ENCODE measurements around the gene FAAP20. TPM values are rescaled to one million over a fixed set of nuclear protein-coding genes. Genes with fewer than 3 reads are reported as not detected.

Gene FAAP20
- total and polyA plus RNA-seq, 9 of the 15 experiments (the other 6 are each of a cell fraction or from before 2014, with no cell fraction given) = 0.58 to 143 (median 9.9) TPM

- Histone ChIP-seq H3K27ac (ENCODE audit: extremely low read depth, low read depth, low read length) (peak overlapping the region; percentile 66; the same call in 2 of the 3 replicates), H3K9me3 (replicated peaks; ENCODE audit: control insufficient read depth, insufficient read depth, low read depth, low read length) (no peaks in the 10 kb centered on the region), H3K4me1 (replicated peaks in 1 of 2; ENCODE audit: control insufficient read depth in 2 of 2, insufficient read depth in 2 of 2, low read length in 2 of 2) (peaks cover 36 to 87% of the 10 kb centered on the region in 2 experiments), H3K27me3 (ENCODE audit: control insufficient read depth in 2 of 2, insufficient read depth in 2 of 2, low read length in 2 of 2) (no peaks in the 10 kb centered on the region), H3K4me3 (peak overlapping the region; percentile 53), H3K9ac (ENCODE audit: insufficient read depth in 1 of 2, low read depth in 2 of 2, low read length in 2 of 2) (peak overlapping the region; percentile 65 to 92), H3K79me2 (ENCODE audit: control insufficient read depth, insufficient read depth, low read length) (peaks cover 83% of the 10 kb centered on the region), H4K20me1 (replicated peaks; ENCODE audit: control insufficient read depth, insufficient read depth, low read length) (peaks cover 74% of the 10 kb centered on the region), H3K36me3 (ENCODE audit: control insufficient read depth, insufficient read depth, low read length) (peaks cover 13% of the 10 kb centered on the region; the same call in 2 of the 3 replicates), H2AFZ (ENCODE audit: low read depth, low read length) (no peak overlapping the region), H3K4me2 (ENCODE audit: insufficient read depth, low read length) (peak overlapping the region; percentile 96), H3K9me1 (ENCODE audit: control insufficient read depth, insufficient read depth, low read length) (peaks cover 36% of the 10 kb centered on the region)
- ChIA-PET POLR2A (interaction anchor here (0.5 to 4.0 kb wide), 16 partner anchors 10 to 162 kb away, joined by 3 to 33 read pairs (median 4); partner anchors contain the start of genes MORN1 and RER1), CTCF (ENCODE audit: low intra/inter-chr PET ratio) (no interaction called here)
- intact Hi-C loops (cut with micrococcal nuclease) = loop anchor here (2.0 kb wide), 1 partner anchor 33 kb away; no protein-coding TSS in a partner anchor
- peak; percentile 48 for ATAC-seq
- DNase-seq (ENCODE audit: extremely low read depth in 1 of 4, low spot score in 3 of 4) = peak; percentile 78 to 82 (median 81)
- in situ Hi-C loops (cut with MboI) = loop anchor here (5.0 kb wide), 1 partner anchor 34 kb away; no protein-coding TSS in a partner anchor
- 9% methylated on average over 26 of the region's 26 CpGs for WGBS (ENCODE audit: insufficient coverage, low coverage, missing lambda C conversion rate)
- peak; percentile 87 for FAIRE-seq
- BruUV-seq (replicated peaks) = no TSS peak
- TF ChIP-seq PKNOX1 (IDR thresholded peaks at IDR 0.05) (peak; percentile 64), NFYB (IDR thresholded peaks at IDR 0.05; ENCODE audit: extremely low read depth, insufficient read length) (no peak), RB1 (IDR thresholded peaks at IDR 0.05; ENCODE audit: low read depth) (0 out of 2 replicates have a peak, but pooled peaks have one; percentile 19), ZFP36 (IDR thresholded peaks at IDR 0.05; ENCODE audit: low read depth, low read length, partially characterized antibody) (no peak), ELK1 (CRISPR knock-in tag; IDR thresholded peaks at IDR 0.05) (no peak), RBBP5 (IDR thresholded peaks at IDR 0.05; ENCODE audit: borderline replicate concordance, insufficient read depth, low read length, poor library complexity, severe bottlenecking) (peak; percentile 36), HCFC1 (IDR thresholded peaks at IDR 0.05; ENCODE audit: low read depth, low read length) (0 out of 2 replicates have a peak, but pooled peaks have one; percentile 5), ASH1L (IDR thresholded peaks at IDR 0.05; ENCODE audit: borderline replicate concordance, low read depth, partially characterized antibody) (no peak), ZNF24 (IDR thresholded peaks at IDR 0.05) (no peak), BHLHE40 (IDR thresholded peaks at IDR 0.05; ENCODE audit: low read length) (peak; percentile 14; the same call in 1 of the 2 replicates), ZNF592 (IDR thresholded peaks at IDR 0.05) (0 out of 2 replicates have a peak, but pooled peaks have one; percentile 9), HNRNPL (IDR thresholded peaks at IDR 0.05; ENCODE audit: low read depth, low read length) (no peak)
These were observed 37.1 kb upstream of the FAAP20 start for GRCh38 chr1:2231532-2232254.
